ENCODE results near the gene CACNA1D. TPM values are rescaled to one million over a fixed set of nuclear protein-coding genes. Genes with fewer than 3 reads are reported as not detected.

The CACNA1D gene
- total RNA-seq, 4 donors from 2014 or later, result 0.75 to 2.5 (median 1.2) TPM

GRCh38 chr3:53597136-53597915 lies 102.9 kb downstream of the CACNA1D start:
- 65% methylated on average over 4 of the region's 4 CpGs for WGBS

DNA sequence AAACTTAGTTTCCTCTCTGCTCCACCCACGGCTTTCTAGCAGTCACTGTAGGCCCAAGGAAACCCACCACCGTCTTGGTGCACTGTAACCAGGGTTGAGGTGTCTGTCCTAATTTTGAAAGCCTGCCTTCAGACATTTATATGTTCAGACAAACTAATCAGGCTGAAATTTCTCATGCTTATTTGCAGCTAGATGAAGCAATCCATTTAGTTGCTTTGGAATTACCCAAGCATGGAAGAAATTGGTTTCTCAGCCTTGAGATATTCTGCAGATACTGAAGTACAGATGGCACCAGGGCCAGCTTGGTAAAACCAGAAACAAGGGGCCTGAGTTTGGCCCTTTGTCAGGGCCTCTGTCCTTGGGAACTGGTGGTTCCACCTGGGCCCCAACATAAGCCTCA lies 105.4 kb downstream of the CACNA1D start:
- TF ChIP-seq POLR2AphosphoS5 (IDR thresholded peaks at IDR 0.05) (no peak), CTCF (IDR thresholded peaks at IDR 0.05) (no peak), EP300 (IDR thresholded peaks at IDR 0.05) (no peak), POLR2A (IDR thresholded peaks at IDR 0.05; ENCODE audit: low read depth) (no peak)
- DNase-seq (ENCODE audit: extremely low spot score), result no peak
- H3K27me3 ChIP-seq, result no peaks in the 10 kb centered on the region
- H3K9me3 ChIP-seq, result no peaks in the 10 kb centered on the region
- no peak overlapping the region for H3K4me3 ChIP-seq
- intact Hi-C loops (cut with DNase I), result no loop called here
- peaks cover 0 to 6% (median 5%) of the 10 kb centered on the region in 4 donors for H3K4me1 ChIP-seq
- WGBS, result 72% methylated on average over 2 of the region's 2 CpGs
- no peaks in the 10 kb centered on the region for H3K36me3 ChIP-seq
- no peak overlapping the region for H3K27ac ChIP-seq (replicated peaks in 1 of 4)

More at GRCh38 chr3:53597136-53597915, 102.9 kb downstream of the CACNA1D start:
- H3K27ac ChIP-seq (replicated peaks in 1 of 4), result no peak overlapping the region
- H3K36me3 ChIP-seq, result no peaks in the 10 kb centered on the region
- TF ChIP-seq CTCF (IDR thresholded peaks at IDR 0.05), result no peak
- TF ChIP-seq POLR2A (IDR thresholded peaks at IDR 0.05; ENCODE audit: low read depth), result no peak
- no peak for TF ChIP-seq POLR2AphosphoS5 (IDR thresholded peaks at IDR 0.05)
- no peak for TF ChIP-seq EP300 (IDR thresholded peaks at IDR 0.05)
- peaks cover 0 to 6% (median 5%) of the 10 kb centered on the region in 4 donors for H3K4me1 ChIP-seq
- no peak overlapping the region for H3K4me3 ChIP-seq
- no peaks in the 10 kb centered on the region for H3K9me3 ChIP-seq
- no peaks in the 10 kb centered on the region for H3K27me3 ChIP-seq
- intact Hi-C loops (cut with DNase I), result no loop called here
- DNase-seq (ENCODE audit: extremely low spot score), result peak; percentile 70

DNA sequence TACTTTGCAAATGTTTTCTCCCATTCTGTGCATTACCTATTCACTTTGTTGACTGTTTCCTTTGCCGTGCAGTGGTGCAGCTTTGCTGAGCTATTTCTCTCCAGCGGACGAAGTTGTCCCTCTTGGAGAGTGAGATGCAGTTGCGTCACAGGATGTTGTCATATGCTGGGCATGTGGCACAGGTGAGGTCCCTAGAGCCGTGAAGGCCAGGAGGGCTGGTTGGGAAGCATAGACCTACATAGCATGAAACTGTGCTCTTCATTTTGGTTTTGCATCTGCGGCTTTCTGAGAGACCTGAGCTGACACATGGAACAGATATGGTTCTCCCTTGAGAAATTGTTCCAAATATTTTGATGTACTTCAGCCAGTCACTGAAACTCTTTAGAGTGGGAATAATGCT lies 108.5 kb downstream of the CACNA1D start:
- no peak overlapping the region for H3K4me3 ChIP-seq
- H3K4me1 ChIP-seq, result peaks cover 0 to 4% (median under 1%) of the 10 kb centered on the region in 4 donors
- no peaks in the 10 kb centered on the region for H3K27me3 ChIP-seq
- TF ChIP-seq POLR2AphosphoS5 (IDR thresholded peaks at IDR 0.05) (no peak), EP300 (IDR thresholded peaks at IDR 0.05) (no peak), POLR2A (IDR thresholded peaks at IDR 0.05; ENCODE audit: low read depth) (no peak), CTCF (IDR thresholded peaks at IDR 0.05) (no peak)
- intact Hi-C loops (cut with DNase I), result no loop called here
- no peaks in the 10 kb centered on the region for H3K36me3 ChIP-seq
- no peak overlapping the region for H3K27ac ChIP-seq (replicated peaks in 1 of 4)
- H3K9me3 ChIP-seq, result peaks cover 0 to 9% (median 9%) of the 10 kb centered on the region in 4 donors
- DNase-seq (ENCODE audit: extremely low spot score), result no peak
- 87% methylated on average over 6 of the region's 6 CpGs for WGBS

GRCh38 chr3:53604232-53604631 lies 109.8 kb downstream of the CACNA1D start:
- Histone ChIP-seq H3K4me3 (no peak overlapping the region), H3K27ac (replicated peaks in 1 of 4) (no peak overlapping the region), H3K27me3 (no peaks in the 10 kb centered on the region), H3K36me3 (no peaks in the 10 kb centered on the region), H3K9me3 (peaks cover 0 to 13% (median 9%) of the 10 kb centered on the region in 4 donors), H3K4me1 (no peaks in the 10 kb centered on the region)
- intact Hi-C loops (cut with DNase I), result no loop called here
- TF ChIP-seq EP300 (IDR thresholded peaks at IDR 0.05) (no peak), CTCF (IDR thresholded peaks at IDR 0.05) (no peak), POLR2AphosphoS5 (IDR thresholded peaks at IDR 0.05) (no peak), POLR2A (IDR thresholded peaks at IDR 0.05; ENCODE audit: low read depth) (no peak)
- DNase-seq (ENCODE audit: extremely low spot score), result peak; percentile 57

All from esophagus muscularis mucosa (tissue), 4 donors.